Mesodermal cell (in vitro differentiated cells): Measurements from ENCODE around the gene TJAP1.

ENCODE experiments used
- H3K27ac ChIP-seq: 2 replicates; pipeline ENCODE4 v1.7.0; 2013; ENCODE audit warnings: mild to moderate bottlenecking, low read depth, low read length, moderate library complexity; ENCODE audit not compliant: severe bottlenecking
- H3K36me3 ChIP-seq: 2 replicates; pipeline ENCODE4 v1.7.1; 2013; ENCODE audit warnings: mild to moderate bottlenecking, low read length, moderate library complexity; ENCODE audit not compliant: control insufficient read depth, insufficient read depth
- H3K4me1 ChIP-seq: one replicate; pipeline ENCODE4 v1.7.1; 2013; ENCODE audit warnings: mild to moderate bottlenecking, low read length; ENCODE audit not compliant: insufficient read depth, control insufficient read depth, poor library complexity, severe bottlenecking
- H3K4me3 ChIP-seq: 2 replicates; pipeline ENCODE4 v1.7.0; 2013; ENCODE audit warnings: low read length, control low read depth, mild to moderate bottlenecking; ENCODE audit not compliant: insufficient read depth, poor library complexity, severe bottlenecking; ENCODE audit errors: extremely low read depth
- H3K9me3 ChIP-seq: 2 replicates; pipeline ENCODE4 v1.7.1; 2013; ENCODE audit warnings: mild to moderate bottlenecking, low read length, moderate library complexity; ENCODE audit not compliant: control insufficient read depth
- whole genome bisulfite sequencing, 2 experiments: methylation state at CpG; one replicate each; pipeline ENCODE4 v1.1.5; 2013; ENCODE audit warnings: missing lambda C conversion rate in 2 of 2; ENCODE audit not compliant: insufficient coverage in 2 of 2; 5-methylcytosine and 5-hydroxymethylcytosine counted together

The TJAP1 gene

GRCh38 chr6:43504756-43505593, 27.6 kb downstream of the TJAP1 start:
- WGBS, 2 experiments: 96% methylated on average over 14 to 19 of the region's 26 CpGs

GRCh38 chr6:43505718-43506117, 28.3 kb downstream of the TJAP1 start:
- WGBS, 2 experiments: 92 to 98% methylated on average over 6 of the region's 6 CpGs
- no peaks in the 10 kb centered on the region for H3K4me1 ChIP-seq
- no peak overlapping the region for H3K27ac ChIP-seq
- H3K4me3 ChIP-seq: no peak overlapping the region
- peaks cover 49% of the 10 kb centered on the region for H3K36me3 ChIP-seq
- no peaks in the 10 kb centered on the region for H3K9me3 ChIP-seq

More at GRCh38 chr6:43504756-43505593, 27.6 kb downstream of the TJAP1 start:
- Histone ChIP-seq H3K4me1 (no peaks in the 10 kb centered on the region), H3K9me3 (no peaks in the 10 kb centered on the region), H3K27ac (no peak overlapping the region), H3K36me3 (peaks cover 54% of the 10 kb centered on the region), H3K4me3 (no peak overlapping the region)

- peaks cover 47% of the 10 kb centered on the region for H3K36me3 ChIP-seq
- no peaks in the 10 kb centered on the region for H3K4me1 ChIP-seq
- H3K27ac ChIP-seq: no peak overlapping the region
- no peaks in the 10 kb centered on the region for H3K9me3 ChIP-seq
- no CpG with 5 or more reads among the region's 3 CpGs for WGBS, 2 experiments
- H3K4me3 ChIP-seq: no peak overlapping the region
Measured at GRCh38 chr6:43506171-43506570, 28.8 kb downstream of the TJAP1 start.

- H3K9me3 ChIP-seq: no peaks in the 10 kb centered on the region
- H3K27ac ChIP-seq: no peak overlapping the region
- WGBS, 2 experiments: 34 to 43% methylated on average over 12 to 14 of the region's 14 CpGs
- H3K4me1 ChIP-seq: no peaks in the 10 kb centered on the region
- H3K36me3 ChIP-seq: peaks cover 48% of the 10 kb centered on the region
- no peak overlapping the region for H3K4me3 ChIP-seq
Measured at GRCh38 chr6:43506667-43507471, 29.5 kb downstream of the TJAP1 start.

- Histone ChIP-seq H3K4me1 (no peaks in the 10 kb centered on the region), H3K9me3 (no peaks in the 10 kb centered on the region), H3K4me3 (no peak overlapping the region), H3K27ac (no peak overlapping the region), H3K36me3 (peaks cover 50% of the 10 kb centered on the region)
- 69 to 76% methylated on average over 6 to 8 of the region's 8 CpGs for WGBS, 2 experiments
Measured at GRCh38 chr6:43508481-43509141, 31.2 kb downstream of the TJAP1 start.

- no peak overlapping the region for H3K27ac ChIP-seq
- H3K4me3 ChIP-seq: peak overlapping the region; percentile 56
- 12 to 20% methylated on average over 41 to 59 of the region's 69 CpGs for WGBS, 2 experiments
- H3K9me3 ChIP-seq: no peaks in the 10 kb centered on the region
- H3K36me3 ChIP-seq: peaks cover 53% of the 10 kb centered on the region
- H3K4me1 ChIP-seq: no peaks in the 10 kb centered on the region
Measured at GRCh38 chr6:43509142-43509983, 32.0 kb downstream of the TJAP1 start.

- H3K9me3 ChIP-seq: no peaks in the 10 kb centered on the region
- peak within 1 kb of the TSS; percentile 56 for H3K4me3 ChIP-seq
- peaks cover 53% of the 10 kb centered on the region for H3K36me3 ChIP-seq
- no peak within 1 kb of the TSS for H3K27ac ChIP-seq
- 17 to 19% methylated on average over 76 to 88 of the region's 96 CpGs for WGBS, 2 experiments
- peaks cover under 1% of the 10 kb centered on the region for H3K4me1 ChIP-seq
Measured at GRCh38 chr6:43509984-43510826, 32.8 kb downstream of the TJAP1 start, which contains the start of gene LRRC73. Gene LRRC73 (minus strand): TSS chr6:43510346. CDS start chr6:43509785, 561 bp downstream.

GRCh38 chr6:43510827-43511163, 33.4 kb downstream of the TJAP1 start:
- Histone ChIP-seq H3K36me3 (peaks cover 53% of the 10 kb centered on the region), H3K9me3 (no peaks in the 10 kb centered on the region), H3K4me1 (peaks cover 6% of the 10 kb centered on the region), H3K27ac (no peak overlapping the region), H3K4me3 (no peak overlapping the region)
- 94 to 99% methylated on average over 7 to 9 of the region's 10 CpGs for WGBS, 2 experiments

- no peak overlapping the region for H3K27ac ChIP-seq
- no peaks in the 10 kb centered on the region for H3K9me3 ChIP-seq
- WGBS, 2 experiments: 94 to 99% methylated on average over 9 of the region's 11 CpGs
- peaks cover 7% of the 10 kb centered on the region for H3K4me1 ChIP-seq
- H3K4me3 ChIP-seq: no peak overlapping the region
- peaks cover 51% of the 10 kb centered on the region for H3K36me3 ChIP-seq
Measured at GRCh38 chr6:43511824-43512415, 34.5 kb downstream of the TJAP1 start.
